LHCN-M2 (cell line): ENCODE measurements around the gene KLRC4. TPM values are rescaled to one million over a fixed set of nuclear protein-coding genes. Genes with fewer than 3 reads are reported as not detected.
"Not testable (repeated sequence)": the region's sequence is repeated elsewhere in the genome, so short reads cannot be mapped to it uniquely, and the experiment has no call there.

Experiments used
- DNase-seq: peaks from one replicate; pipeline ENCODE4 v3.0.0-alpha.2; 2012; ENCODE audit warnings: low read depth
- total RNA-seq: library from RNA; depleted of rRNA; stranded (reverse); fragments of >200 nt; gene quantifications from 2 replicates; pipeline ENCODE4 v1.2.3, GENCODE V29; 2014

Gene KLRC4
- total RNA-seq, 1 experiment from 2014 or later = not detected

- peak; percentile 40 for DNase-seq
These were observed 12.3 kb downstream of the KLRC4 start for GRCh38 chr12:10397296-10397695.

- DNase-seq = not testable (repeated sequence)
These were observed 13.4 kb downstream of the KLRC4 start for GRCh38 chr12:10396176-10396575.

GRCh38 chr12:10395390-10395998 lies 14.1 kb downstream of the KLRC4 start:
- peak; percentile 94 for DNase-seq

GRCh38 chr12:10394531-10395152 lies 14.9 kb downstream of the KLRC4 start:
- DNase-seq = not testable (repeated sequence)

GRCh38 chr12:10393291-10393690 lies 16.3 kb downstream of the KLRC4 start:
- no peak for DNase-seq

GRCh38 chr12:10392394-10392930 lies 17.1 kb downstream of the KLRC4 start:
- DNase-seq = peak; percentile 97

- DNase-seq = not testable (repeated sequence)
These were observed 18.6 kb downstream of the KLRC4 start for GRCh38 chr12:10390991-10391390.

- no peak for DNase-seq
These were observed 19.7 kb downstream of the KLRC4 start, which contains the start of gene KLRK1 for GRCh38 chr12:10389904-10390303. KLRK1 (minus strand) TSS chr12:10390041; CDS start chr12:10388810, 1,231 bp downstream.

- no peak for DNase-seq
These were observed 20.7 kb downstream of the KLRC4 start for GRCh38 chr12:10388624-10389413.

- DNase-seq = not testable (repeated sequence)
These were observed 22.1 kb downstream of the KLRC4 start for GRCh38 chr12:10387498-10387897.

- DNase-seq = peak; percentile 44
These were observed 22.7 kb downstream of the KLRC4 start for GRCh38 chr12:10386857-10387256.

GRCh38 chr12:10385166-10385613 lies 24.4 kb downstream of the KLRC4 start:
- DNase-seq = peak; percentile 88

GRCh38 chr12:10384191-10384590 lies 25.4 kb downstream of the KLRC4 start:
- no peak for DNase-seq

- DNase-seq = no peak
These were observed 27.5 kb downstream of the KLRC4 start for GRCh38 chr12:10381928-10382628.

- DNase-seq = peak; percentile 67
These were observed 30.8 kb downstream of the KLRC4 start for GRCh38 chr12:10378737-10379136.

GRCh38 chr12:10374624-10375018 lies 34.9 kb downstream of the KLRC4 start:
- DNase-seq = no peak

GRCh38 chr12:10372559-10372958 lies 37.0 kb downstream of the KLRC4 start:
- no peak for DNase-seq

GRCh38 chr12:10371893-10372535 lies 37.5 kb downstream of the KLRC4 start:
- not testable (repeated sequence) for DNase-seq

GRCh38 chr12:10369557-10370415 lies 39.8 kb downstream of the KLRC4 start:
- no peak for DNase-seq
